ENCODE data around the gene CTDSPL. TPM values are rescaled to one million over a fixed set of nuclear protein-coding genes. Genes with fewer than 3 reads are reported as not detected.

Gene CTDSPL
- total and polyA plus RNA-seq, 10 of the 15 experiments (the other 5 are each of a cell fraction or from before 2014, with no cell fraction given): 0.05 to 0.51 (median 0.18) TPM; not detected in 6

DNA sequence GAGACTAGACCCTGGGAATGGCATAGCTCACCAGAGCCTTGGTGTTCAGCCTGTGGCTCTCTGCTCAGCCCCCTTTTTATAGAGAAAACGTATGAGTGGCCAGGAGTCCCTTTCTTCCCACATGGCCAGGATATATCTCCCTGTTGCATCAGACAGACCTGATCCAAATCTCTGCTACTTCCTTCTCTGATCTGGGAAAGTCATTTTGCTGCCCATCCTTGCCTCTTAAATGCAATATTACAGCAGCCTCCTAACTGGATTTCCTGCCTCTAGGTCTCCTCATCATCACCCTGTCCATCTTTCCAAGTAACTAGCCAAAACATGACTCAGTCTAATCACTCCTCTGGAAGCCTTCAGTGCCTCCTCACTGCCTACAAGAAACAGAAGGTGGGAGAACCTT, 42.9 kb downstream of the CTDSPL start:
- Histone ChIP-seq H3K4me1 (ENCODE audit: control insufficient read depth, insufficient read depth, low read length) (peaks cover 29% of the 10 kb centered on the region), H4K20me1 (ENCODE audit: control insufficient read depth, insufficient read depth) (no peaks in the 10 kb centered on the region), H2AFZ (ENCODE audit: control insufficient read depth, low read depth, low read length) (no peak overlapping the region), H3K4me3 (no peak overlapping the region), H3K4me2 (ENCODE audit: control insufficient read depth, insufficient read depth) (no peak overlapping the region), H3K9me3 (replicated peaks; ENCODE audit: control insufficient read depth, insufficient read depth, low read length) (no peaks in the 10 kb centered on the region; the same call in 2 of the 3 replicates), H3K27me3 (replicated peaks in 1 of 2; ENCODE audit: control insufficient read depth in 2 of 2, insufficient read depth in 2 of 2, low read length in 1 of 2) (no peaks in the 10 kb centered on the region), H3K27ac (ENCODE audit: control insufficient read depth, insufficient read depth) (no peak overlapping the region), H3K79me2 (ENCODE audit: control insufficient read depth, insufficient read depth, low read length) (no peaks in the 10 kb centered on the region), H3K36me3 (ENCODE audit: control insufficient read depth in 2 of 2, insufficient read depth in 2 of 2, low read length in 1 of 2) (no peaks in the 10 kb centered on the region), H3K9ac (ENCODE audit: control insufficient read depth, insufficient read depth, low read length) (no peak overlapping the region)
- RAD21 ChIA-PET (ENCODE audit: unreplicated experiment): interaction anchor here (0.6 kb wide), 1 partner anchor 263 kb away, joined by 4 read pairs; no protein-coding TSS in a partner anchor
- TF ChIP-seq NR2C2 (IDR thresholded peaks at IDR 0.05; ENCODE audit: borderline replicate concordance, control insufficient read depth, insufficient read length, low read depth): no peak
- CTCF ChIA-PET: interaction anchor here (1.3 to 1.7 kb wide), 2 partner anchors 49 to 63 kb away, joined by 3 to 4 read pairs; no protein-coding TSS in a partner anchor
- ATAC-seq (no peak), DNase-seq (ENCODE audit: low read depth, low spot score) (no peak), FAIRE-seq (no peak)
- in situ Hi-C loops (cut with MboI) (no loop called here), intact Hi-C loops (cut with micrococcal nuclease; ENCODE audit: unreplicated experiment) (no loop called here)
- POLR2A ChIA-PET: no interaction called here
- WGBS (ENCODE audit: insufficient coverage, insufficient replicate concordance, low lambda C conversion rate, missing lambda C conversion rate): 26% methylated on average over 1 of the region's 1 CpG
- SMC1A ChIA-PET (ENCODE audit: uncharacterized antibody, unreplicated experiment): interaction anchor here (1.0 kb wide), 1 partner anchor 14 kb away, joined by 6 read pairs; no protein-coding TSS in a partner anchor
- no TSS peak for BruUV-seq (replicated peaks)

DNA sequence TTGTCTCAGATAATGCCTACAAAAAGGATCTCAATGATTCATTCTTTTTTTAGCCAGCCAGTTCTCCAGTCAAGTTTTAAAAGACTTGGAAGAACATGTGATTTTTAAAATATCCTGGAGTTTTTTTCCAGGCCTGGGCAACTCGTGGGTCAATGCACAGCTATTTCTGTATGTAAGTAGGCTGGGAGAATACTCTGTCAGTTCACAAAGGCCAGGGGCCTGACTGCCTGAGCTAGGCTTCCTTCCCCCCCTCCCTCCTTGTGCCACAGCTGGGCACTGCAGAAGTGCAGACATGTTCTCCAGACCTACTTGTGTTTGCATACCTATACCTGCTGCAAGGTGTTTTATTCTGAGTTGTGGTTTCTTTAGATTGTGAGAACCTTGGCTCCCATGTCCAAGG, 43.7 kb downstream of the CTDSPL start:
- ChIA-PET CTCF (interaction anchor here (0.9 to 1.6 kb wide), 3 partner anchors 50 to 60 kb away, joined by 3 to 4 read pairs (median 4); no protein-coding TSS in a partner anchor), POLR2A (no interaction called here), SMC1A (ENCODE audit: uncharacterized antibody, unreplicated experiment) (interaction anchor here (0.8 to 1.4 kb wide), 3 partner anchors 11 to 62 kb away, joined by 3 to 6 read pairs (median 5); no protein-coding TSS in a partner anchor), RAD21 (ENCODE audit: unreplicated experiment) (interaction anchor here (1.0 kb wide), 1 partner anchor 62 kb away, joined by 5 read pairs; no protein-coding TSS in a partner anchor)
- Histone ChIP-seq H4K20me1 (ENCODE audit: control insufficient read depth, insufficient read depth) (no peaks in the 10 kb centered on the region), H3K9ac (ENCODE audit: control insufficient read depth, insufficient read depth, low read length) (no peak overlapping the region), H3K4me1 (ENCODE audit: control insufficient read depth, insufficient read depth, low read length) (peaks cover 29% of the 10 kb centered on the region), H3K9me3 (replicated peaks; ENCODE audit: control insufficient read depth, insufficient read depth, low read length) (no peaks in the 10 kb centered on the region; the same call in 2 of the 3 replicates), H3K36me3 (ENCODE audit: control insufficient read depth in 2 of 2, insufficient read depth in 2 of 2, low read length in 1 of 2) (no peaks in the 10 kb centered on the region), H3K4me2 (ENCODE audit: control insufficient read depth, insufficient read depth) (no peak overlapping the region), H3K27me3 (replicated peaks in 1 of 2; ENCODE audit: control insufficient read depth in 2 of 2, insufficient read depth in 2 of 2, low read length in 1 of 2) (no peaks in the 10 kb centered on the region), H3K79me2 (ENCODE audit: control insufficient read depth, insufficient read depth, low read length) (no peaks in the 10 kb centered on the region), H3K4me3 (no peak overlapping the region), H3K27ac (ENCODE audit: control insufficient read depth, insufficient read depth) (no peak overlapping the region), H2AFZ (ENCODE audit: control insufficient read depth, low read depth, low read length) (no peak overlapping the region)
- WGBS (ENCODE audit: insufficient coverage, insufficient replicate concordance, low lambda C conversion rate, missing lambda C conversion rate): 0% methylated on average over 1 of the region's 1 CpG
- intact Hi-C loops (cut with micrococcal nuclease; ENCODE audit: unreplicated experiment): loop anchor here (5.0 kb wide), 1 partner anchor 48 kb away; no protein-coding TSS in a partner anchor
- ATAC-seq: no peak
- no peak for FAIRE-seq
- in situ Hi-C loops (cut with MboI): no loop called here
- no peak for DNase-seq (ENCODE audit: low read depth, low spot score)
- no TSS peak for BruUV-seq (replicated peaks)
- TF ChIP-seq BACH1 (IDR thresholded peaks at IDR 0.05; ENCODE audit: borderline replicate concordance) (no peak), EGR1 (IDR thresholded peaks at IDR 0.05; ENCODE audit: borderline replicate concordance in 1 of 2, low read depth in 2 of 2, low read length in 2 of 2) (no peak), ZNF622 (IDR thresholded peaks at IDR 0.05) (no peak), MYB (IDR thresholded peaks at IDR 0.05; ENCODE audit: borderline replicate concordance, low read depth, low read length) (no peak), NFYB (IDR thresholded peaks at IDR 0.05; ENCODE audit: insufficient read depth, low read depth, low read length) (no peak), KLF5 (IDR thresholded peaks at IDR 0.05; ENCODE audit: partially characterized antibody) (no peak), EED (IDR thresholded peaks at IDR 0.05; ENCODE audit: low read depth) (no peak)
- TF ChIP-seq, protein P1, sequence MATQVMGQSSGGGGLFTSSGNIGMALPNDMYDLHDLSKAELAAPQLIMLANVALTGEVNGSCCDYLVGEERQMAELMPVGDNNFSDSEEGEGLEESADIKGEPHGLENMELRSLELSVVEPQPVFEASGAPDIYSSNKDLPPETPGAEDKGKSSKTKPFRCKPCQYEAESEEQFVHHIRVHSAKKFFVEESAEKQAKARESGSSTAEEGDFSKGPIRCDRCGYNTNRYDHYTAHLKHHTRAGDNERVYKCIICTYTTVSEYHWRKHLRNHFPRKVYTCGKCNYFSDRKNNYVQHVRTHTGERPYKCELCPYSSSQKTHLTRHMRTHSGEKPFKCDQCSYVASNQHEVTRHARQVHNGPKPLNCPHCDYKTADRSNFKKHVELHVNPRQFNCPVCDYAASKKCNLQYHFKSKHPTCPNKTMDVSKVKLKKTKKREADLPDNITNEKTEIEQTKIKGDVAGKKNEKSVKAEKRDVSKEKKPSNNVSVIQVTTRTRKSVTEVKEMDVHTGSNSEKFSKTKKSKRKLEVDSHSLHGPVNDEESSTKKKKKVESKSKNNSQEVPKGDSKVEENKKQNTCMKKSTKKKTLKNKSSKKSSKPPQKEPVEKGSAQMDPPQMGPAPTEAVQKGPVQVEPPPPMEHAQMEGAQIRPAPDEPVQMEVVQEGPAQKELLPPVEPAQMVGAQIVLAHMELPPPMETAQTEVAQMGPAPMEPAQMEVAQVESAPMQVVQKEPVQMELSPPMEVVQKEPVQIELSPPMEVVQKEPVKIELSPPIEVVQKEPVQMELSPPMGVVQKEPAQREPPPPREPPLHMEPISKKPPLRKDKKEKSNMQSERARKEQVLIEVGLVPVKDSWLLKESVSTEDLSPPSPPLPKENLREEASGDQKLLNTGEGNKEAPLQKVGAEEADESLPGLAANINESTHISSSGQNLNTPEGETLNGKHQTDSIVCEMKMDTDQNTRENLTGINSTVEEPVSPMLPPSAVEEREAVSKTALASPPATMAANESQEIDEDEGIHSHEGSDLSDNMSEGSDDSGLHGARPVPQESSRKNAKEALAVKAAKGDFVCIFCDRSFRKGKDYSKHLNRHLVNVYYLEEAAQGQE (IDR thresholded peaks at IDR 0.05; ENCODE audit: low read depth, low read length): no peak
- TF ChIP-seq, protein P2, sequence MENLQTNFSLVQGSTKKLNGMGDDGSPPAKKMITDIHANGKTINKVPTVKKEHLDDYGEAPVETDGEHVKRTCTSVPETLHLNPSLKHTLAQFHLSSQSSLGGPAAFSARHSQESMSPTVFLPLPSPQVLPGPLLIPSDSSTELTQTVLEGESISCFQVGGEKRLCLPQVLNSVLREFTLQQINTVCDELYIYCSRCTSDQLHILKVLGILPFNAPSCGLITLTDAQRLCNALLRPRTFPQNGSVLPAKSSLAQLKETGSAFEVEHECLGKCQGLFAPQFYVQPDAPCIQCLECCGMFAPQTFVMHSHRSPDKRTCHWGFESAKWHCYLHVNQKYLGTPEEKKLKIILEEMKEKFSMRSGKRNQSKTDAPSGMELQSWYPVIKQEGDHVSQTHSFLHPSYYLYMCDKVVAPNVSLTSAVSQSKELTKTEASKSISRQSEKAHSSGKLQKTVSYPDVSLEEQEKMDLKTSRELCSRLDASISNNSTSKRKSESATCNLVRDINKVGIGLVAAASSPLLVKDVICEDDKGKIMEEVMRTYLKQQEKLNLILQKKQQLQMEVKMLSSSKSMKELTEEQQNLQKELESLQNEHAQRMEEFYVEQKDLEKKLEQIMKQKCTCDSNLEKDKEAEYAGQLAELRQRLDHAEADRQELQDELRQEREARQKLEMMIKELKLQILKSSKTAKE (IDR thresholded peaks at IDR 0.05; ENCODE audit: low read depth, poor library complexity, severe bottlenecking): no peak

Measured in GM12878 (cell line).